K562 (cell line): ENCODE measurements around the gene SNRNP70. TPM values are rescaled to one million over a fixed set of nuclear protein-coding genes. Genes with fewer than 3 reads are reported as not detected.

Experiments
- CBFB ChIP-seq: sonication (generic); formaldehyde crosslinking; IDR thresholded peaks from 2 replicates; pipeline ENCODE4 v1.4.0; 2020; ENCODE audit warnings: mild to moderate bottlenecking, missing genetic modification reagents
- FOXA3 ChIP-seq, 2 experiments: fragments of 450-650 bp in 1 of 2; sonication (generic) in 1 of 2; formaldehyde crosslinking; IDR thresholded peaks in 1 of 2; conservative IDR thresholded peaks in 1 of 2; 2 replicates each; pipeline versions ENCODE4 v1.4.0 to v1.8.0; 2020 to 2022; ENCODE audit warnings: mild to moderate bottlenecking in 2 of 2, missing genetic modification reagents in 1 of 2
- FUS ChIP-seq: fragments of 200-400 bp; formaldehyde crosslinking; optimal IDR thresholded peaks from 2 replicates; pipeline ENCODE3; 2017; ENCODE audit warnings: low read depth, low read length
- GATAD2A ChIP-seq: fragments of 450-650 bp; IDR thresholded peaks from 2 replicates; pipeline ENCODE4 v1.6.1; 2017
- KLF13 ChIP-seq: fragments of 450-650 bp; IDR thresholded peaks from 2 replicates; pipeline ENCODE4 v1.6.1; 2016; ENCODE audit warnings: missing genetic modification characterization, low read depth, mild to moderate bottlenecking, missing compliant biosample characterization, moderate library complexity, borderline replicate concordance
- MTA3 ChIP-seq: fragments of 450-650 bp; formaldehyde crosslinking; IDR thresholded peaks from 2 replicates; pipeline ENCODE4 v1.6.1; 2017; ENCODE audit warnings: mild to moderate bottlenecking, borderline replicate concordance
- NRF1 ChIP-seq, 2 experiments: fragments of 450-650 bp; IDR thresholded peaks in 1 of 2; conservative IDR thresholded peaks in 1 of 2; 2 replicates each; pipeline ENCODE4 v1.6.1; 2014; ENCODE audit warnings: mild to moderate bottlenecking in 2 of 2
- RFX5 ChIP-seq: IDR thresholded peaks from 2 replicates; pipeline ENCODE4 v1.6.1; 2011; ENCODE audit warnings: low read depth, mild to moderate bottlenecking, improper control_type of control experiment, low read length
- SMAD4 ChIP-seq: fragments of 250-450 bp; sonication (Bioruptor Pico); conservative IDR thresholded peaks from 2 replicates; pipeline ENCODE4 v1.8.0; 2021; ENCODE audit warnings: inconsistent platforms, mild to moderate bottlenecking, moderate library complexity
- ZNF609 ChIP-seq: sonication (generic); formaldehyde crosslinking; IDR thresholded peaks from 2 replicates; pipeline ENCODE4 v1.8.1; 2023; ENCODE audit warnings: missing genetic modification reagents, mild to moderate bottlenecking, borderline replicate concordance
- polyA plus RNA-seq, 8 experiments: library from polyadenylated mRNA; depleted of rRNA in 4 of 8; stranded (reverse) in 5 of 8; unstranded in 3 of 8; fragments of >200 nt; fragmentation: Nextera tagmentation in 2 of 8; fragmentation: Illumina TruSeq in 1 of 8; extraction: Ambion mirVana in 2 of 8; extraction: Trizol in 1 of 8; gene quantifications; 2 replicates each; pipeline versions ENCODE4 v1.2.1 to v1.2.3, GENCODE V29; 2011 to 2014; ENCODE audit warnings: inconsistent platforms in 1 of 8, missing spikeins in 1 of 8
- total RNA-seq, 7 experiments: library from RNA; depleted of rRNA in 6 of 7; stranded (reverse); fragments of >200 nt in 6 of 7; fragmentation: Illumina TruSeq in 2 of 7; extraction: Trizol in 2 of 7; gene quantifications; 2 replicates each; pipeline versions ENCODE4 v1.2.1 to v1.2.3, GENCODE V29; 2011 to 2021; ENCODE audit warnings: low replicate concordance in 1 of 7
- TF ChIP-seq, protein P1 (sequence below): conservative IDR thresholded peaks from 2 replicates; pipeline ENCODE4 v1.6.1; 2011; ENCODE audit warnings: low read depth, mild to moderate bottlenecking, low read length; ENCODE audit not compliant: control insufficient read depth
- TF ChIP-seq, protein P2 (sequence below): fragments of 450-650 bp; conservative IDR thresholded peaks from 2 replicates; pipeline ENCODE4 v1.6.1; 2016; ENCODE audit warnings: missing genetic modification characterization, low read depth, mild to moderate bottlenecking, missing compliant biosample characterization, moderate library complexity
- TF ChIP-seq, protein P3 (sequence below): sonication (generic); formaldehyde crosslinking; IDR thresholded peaks from 2 replicates; pipeline ENCODE4 v1.8.1; 2023; ENCODE audit warnings: mild to moderate bottlenecking, missing genetic modification reagents, moderate library complexity
- TF ChIP-seq, protein P4 (sequence below): fragments of 250-450 bp; sonication (Bioruptor Pico); IDR thresholded peaks from 2 replicates; pipeline ENCODE4 v1.8.0; 2021; ENCODE audit warnings: borderline replicate concordance, mild to moderate bottlenecking, moderate library complexity; ENCODE audit not compliant: poor library complexity, severe bottlenecking

The SNRNP70 gene
- total and polyA plus RNA-seq, 9 of the 15 experiments (the other 6 are each of a cell fraction or from before 2014, with no cell fraction given): 2.8 to 496 (median 136) TPM

DNA sequence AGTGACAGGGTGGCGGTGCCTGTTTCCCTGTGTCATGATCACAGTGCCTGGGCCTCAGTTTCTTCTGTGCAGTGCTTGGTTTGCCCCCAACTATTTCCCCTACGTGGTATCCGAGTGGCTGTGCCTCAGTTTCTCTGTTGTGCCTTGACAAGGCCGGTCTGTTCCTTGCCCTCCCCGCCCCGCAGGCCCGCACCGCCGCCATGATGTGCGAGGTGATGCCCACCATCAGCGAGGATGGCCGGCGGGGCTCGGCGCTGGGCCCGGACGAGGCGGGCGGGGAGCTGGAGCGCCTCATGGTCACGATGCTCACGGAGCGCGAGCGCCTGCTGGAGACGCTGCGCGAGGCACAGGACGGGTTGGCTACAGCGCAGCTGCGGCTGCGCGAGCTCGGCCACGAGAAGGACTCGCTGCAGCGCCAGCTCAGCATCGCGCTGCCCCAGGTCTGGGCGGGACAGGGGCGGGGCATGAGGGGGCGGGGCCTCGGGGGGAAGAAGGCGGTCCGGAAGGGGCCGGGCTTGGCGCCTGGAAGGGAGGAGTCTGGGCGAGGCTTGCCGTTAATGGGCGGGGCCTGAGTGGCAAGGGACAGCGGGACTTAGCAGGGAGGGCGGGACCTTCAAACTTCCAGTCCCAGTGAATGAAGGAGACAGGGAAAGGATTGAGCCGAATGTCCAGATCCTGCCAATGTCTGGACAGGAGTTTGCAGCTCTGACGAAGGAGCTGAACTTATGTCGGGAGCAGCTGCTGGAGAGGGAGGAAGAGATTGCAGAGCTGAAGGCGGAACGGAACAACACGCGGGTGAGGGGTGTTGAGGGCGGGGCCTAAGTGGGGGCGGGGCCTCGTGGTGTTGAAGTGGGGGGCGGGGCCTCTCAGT, 42.7 kb downstream of the SNRNP70 start (continued):
- TF ChIP-seq KLF13 (0 out of 2 replicates have a peak, but pooled peaks have one; percentile 27), RFX5 (0 out of 2 replicates have a peak, but pooled peaks have one; percentile 10), FUS (no peak), GATAD2A (peak; percentile 45; the same call in 1 of the 2 replicates), MTA3 (peak; percentile 68; the same call in 1 of the 2 replicates), NRF1 (conservative IDR thresholded peaks at IDR 0.05 in 1 of 2, IDR thresholded peaks at IDR 0.05 in 1 of 2) (peak; percentile 95 to 96), FOXA3 (CRISPR knock-in tag; conservative IDR thresholded peaks at IDR 0.05 in 1 of 2, IDR thresholded peaks at IDR 0.05 in 1 of 2) (0 out of 4 replicates have a peak, but pooled peaks of 1 of the 2 experiments have one; percentile 46), ZNF609 (no peak), CBFB (CRISPR knock-in tag) (peak; percentile 87), SMAD4 (CRISPR knock-in tag) (peak; percentile 41)
- TF ChIP-seq, protein P1, sequence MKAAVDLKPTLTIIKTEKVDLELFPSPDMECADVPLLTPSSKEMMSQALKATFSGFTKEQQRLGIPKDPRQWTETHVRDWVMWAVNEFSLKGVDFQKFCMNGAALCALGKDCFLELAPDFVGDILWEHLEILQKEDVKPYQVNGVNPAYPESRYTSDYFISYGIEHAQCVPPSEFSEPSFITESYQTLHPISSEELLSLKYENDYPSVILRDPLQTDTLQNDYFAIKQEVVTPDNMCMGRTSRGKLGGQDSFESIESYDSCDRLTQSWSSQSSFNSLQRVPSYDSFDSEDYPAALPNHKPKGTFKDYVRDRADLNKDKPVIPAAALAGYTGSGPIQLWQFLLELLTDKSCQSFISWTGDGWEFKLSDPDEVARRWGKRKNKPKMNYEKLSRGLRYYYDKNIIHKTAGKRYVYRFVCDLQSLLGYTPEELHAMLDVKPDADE: 0 out of 2 replicates have a peak, but pooled peaks have one; percentile 23
- TF ChIP-seq, protein P2, sequence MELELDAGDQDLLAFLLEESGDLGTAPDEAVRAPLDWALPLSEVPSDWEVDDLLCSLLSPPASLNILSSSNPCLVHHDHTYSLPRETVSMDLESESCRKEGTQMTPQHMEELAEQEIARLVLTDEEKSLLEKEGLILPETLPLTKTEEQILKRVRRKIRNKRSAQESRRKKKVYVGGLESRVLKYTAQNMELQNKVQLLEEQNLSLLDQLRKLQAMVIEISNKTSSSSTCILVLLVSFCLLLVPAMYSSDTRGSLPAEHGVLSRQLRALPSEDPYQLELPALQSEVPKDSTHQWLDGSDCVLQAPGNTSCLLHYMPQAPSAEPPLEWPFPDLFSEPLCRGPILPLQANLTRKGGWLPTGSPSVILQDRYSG (tag): peak; percentile 75; the same call in 1 of the 2 replicates
- TF ChIP-seq, protein P3, sequence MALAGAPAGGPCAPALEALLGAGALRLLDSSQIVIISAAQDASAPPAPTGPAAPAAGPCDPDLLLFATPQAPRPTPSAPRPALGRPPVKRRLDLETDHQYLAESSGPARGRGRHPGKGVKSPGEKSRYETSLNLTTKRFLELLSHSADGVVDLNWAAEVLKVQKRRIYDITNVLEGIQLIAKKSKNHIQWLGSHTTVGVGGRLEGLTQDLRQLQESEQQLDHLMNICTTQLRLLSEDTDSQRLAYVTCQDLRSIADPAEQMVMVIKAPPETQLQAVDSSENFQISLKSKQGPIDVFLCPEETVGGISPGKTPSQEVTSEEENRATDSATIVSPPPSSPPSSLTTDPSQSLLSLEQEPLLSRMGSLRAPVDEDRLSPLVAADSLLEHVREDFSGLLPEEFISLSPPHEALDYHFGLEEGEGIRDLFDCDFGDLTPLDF (CRISPR knock-in tag): peak; percentile 85; the same call in 1 of the 2 replicates
- TF ChIP-seq, protein P4, sequence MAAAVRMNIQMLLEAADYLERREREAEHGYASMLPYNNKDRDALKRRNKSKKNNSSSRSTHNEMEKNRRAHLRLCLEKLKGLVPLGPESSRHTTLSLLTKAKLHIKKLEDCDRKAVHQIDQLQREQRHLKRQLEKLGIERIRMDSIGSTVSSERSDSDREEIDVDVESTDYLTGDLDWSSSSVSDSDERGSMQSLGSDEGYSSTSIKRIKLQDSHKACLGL (CRISPR knock-in tag): peak; percentile 13
